ENCODE results near the gene PNP. TPM values are rescaled to one million over a fixed set of nuclear protein-coding genes. Genes with fewer than 3 reads are reported as not detected.

The PNP gene
- total RNA-seq, 1 donor from 2014 or later: 109 TPM

DNA sequence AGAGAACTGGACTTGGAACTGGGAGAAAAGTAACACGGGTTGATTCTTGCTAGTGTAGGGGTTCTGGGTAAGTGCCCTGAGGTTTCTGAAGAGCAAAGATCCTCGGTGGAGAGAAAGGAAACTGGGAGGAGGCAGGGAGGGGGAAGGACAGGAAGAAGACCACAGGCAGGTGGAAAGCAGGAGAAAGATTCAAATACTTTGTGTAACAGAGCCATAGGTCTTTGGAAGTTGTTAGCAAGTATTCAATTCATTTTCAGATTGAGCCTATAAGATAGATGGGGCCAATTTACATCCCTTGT lies 1.3 kb downstream of the PNP start:
- Histone ChIP-seq H3K4me3 (ENCODE audit: low read depth, low read length) (peak overlapping the region; percentile 99), H3K27me3 (ENCODE audit: control insufficient read depth, insufficient read depth, low read length) (no peaks in the 10 kb centered on the region), H3K36me3 (ENCODE audit: control insufficient read depth, insufficient read depth, low read length) (peaks cover 17% of the 10 kb centered on the region)
- DNase-seq (ENCODE audit: low read depth) (no peak), FAIRE-seq (no peak)
- no peak for TF ChIP-seq CTCF (IDR thresholded peaks at IDR 0.05; ENCODE audit: insufficient read depth, low read length, severe bottlenecking)

- Histone ChIP-seq H3K27me3 (ENCODE audit: control insufficient read depth, insufficient read depth, low read length) (no peaks in the 10 kb centered on the region), H3K36me3 (ENCODE audit: control insufficient read depth, insufficient read depth, low read length) (peaks cover 27% of the 10 kb centered on the region), H3K4me3 (ENCODE audit: low read depth, low read length) (no peak overlapping the region)
- DNase-seq (ENCODE audit: low read depth): no peak
- TF ChIP-seq CTCF (IDR thresholded peaks at IDR 0.05; ENCODE audit: insufficient read depth, low read length, severe bottlenecking): no peak
- FAIRE-seq: no peak
Observed at GRCh38 chr14:20472536-20473169, 3.4 kb downstream of the PNP start.

DNA sequence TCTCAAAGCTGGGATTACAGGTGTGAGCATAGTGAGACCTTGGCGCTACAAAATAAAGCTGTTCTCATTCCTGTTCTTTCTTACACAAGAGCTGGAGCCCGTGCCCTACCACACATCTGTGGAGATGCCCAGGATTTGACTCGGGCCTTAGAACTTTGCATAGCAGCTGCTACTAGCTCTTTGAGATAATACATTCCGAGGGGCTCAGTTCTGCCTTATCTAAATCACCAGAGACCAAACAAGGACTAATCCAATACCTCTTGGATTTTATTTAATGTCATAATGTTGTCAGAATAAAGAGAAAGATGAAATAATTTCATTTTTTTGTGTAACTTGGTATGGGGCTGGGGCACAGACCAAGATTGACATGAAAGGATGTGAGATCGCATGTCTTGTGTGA lies 7.6 kb downstream of the PNP start:
- FAIRE-seq: no peak
- H3K4me3 ChIP-seq (ENCODE audit: low read depth, low read length): no peak overlapping the region
- H3K36me3 ChIP-seq (ENCODE audit: control insufficient read depth, insufficient read depth, low read length): peaks cover 28% of the 10 kb centered on the region
- no peak for TF ChIP-seq CTCF (IDR thresholded peaks at IDR 0.05; ENCODE audit: insufficient read depth, low read length, severe bottlenecking)
- no peak for DNase-seq (ENCODE audit: low read depth)
- no peaks in the 10 kb centered on the region for H3K27me3 ChIP-seq (ENCODE audit: control insufficient read depth, insufficient read depth, low read length)

- Histone ChIP-seq H3K4me3 (ENCODE audit: low read depth, low read length) (no peak overlapping the region), H3K36me3 (ENCODE audit: control insufficient read depth, insufficient read depth, low read length) (peaks cover 23% of the 10 kb centered on the region), H3K27me3 (ENCODE audit: control insufficient read depth, insufficient read depth, low read length) (no peaks in the 10 kb centered on the region)
- peak; percentile 50 for DNase-seq (ENCODE audit: low read depth)
- TF ChIP-seq CTCF (IDR thresholded peaks at IDR 0.05; ENCODE audit: insufficient read depth, low read length, severe bottlenecking): no peak
- FAIRE-seq: no peak
Observed at GRCh38 chr14:20477211-20477876, 8.1 kb downstream of the PNP start.

GRCh38 chr14:20478894-20479293 lies 9.7 kb downstream of the PNP start:
- H3K4me3 ChIP-seq (ENCODE audit: low read depth, low read length): no peak overlapping the region
- DNase-seq (ENCODE audit: low read depth) (no peak), FAIRE-seq (no peak)
- H3K27me3 ChIP-seq (ENCODE audit: control insufficient read depth, insufficient read depth, low read length): no peaks in the 10 kb centered on the region
- TF ChIP-seq CTCF (IDR thresholded peaks at IDR 0.05; ENCODE audit: insufficient read depth, low read length, severe bottlenecking): no peak
- H3K36me3 ChIP-seq (ENCODE audit: control insufficient read depth, insufficient read depth, low read length): peaks cover 18% of the 10 kb centered on the region

- no peak for TF ChIP-seq CTCF (IDR thresholded peaks at IDR 0.05; ENCODE audit: insufficient read depth, low read length, severe bottlenecking)
- no peak overlapping the region for H3K4me3 ChIP-seq (ENCODE audit: low read depth, low read length)
- DNase-seq (ENCODE audit: low read depth) (no peak), FAIRE-seq (no peak)
- H3K27me3 ChIP-seq (ENCODE audit: control insufficient read depth, insufficient read depth, low read length): no peaks in the 10 kb centered on the region
- H3K36me3 ChIP-seq (ENCODE audit: control insufficient read depth, insufficient read depth, low read length): peaks cover 1% of the 10 kb centered on the region
Observed at GRCh38 chr14:20482382-20482781, 13.2 kb downstream of the PNP start.
